HS-27A (cell line): ENCODE results near the gene ZNF438.
"Not testable (repeated sequence)": the region's sequence is repeated elsewhere in the genome, so short reads cannot be mapped to it uniquely, and the experiment has no call there.

Experiments
- DNase-seq: peaks from one replicate; pipeline ENCODE4 v3.0.0-alpha.2; 2012; ENCODE audit warnings: low read depth, missing footprints

Gene ZNF438

GRCh38 chr10:30935078-30935477, 96.6 kb downstream of the ZNF438 start:
- no peak for DNase-seq

- no peak for DNase-seq
Measured at GRCh38 chr10:30931094-30931493, 100.6 kb downstream of the ZNF438 start.

- no peak for DNase-seq
Measured at GRCh38 chr10:30929901-30930520, 101.7 kb downstream of the ZNF438 start.

GRCh38 chr10:30929311-30929729, 102.3 kb downstream of the ZNF438 start:
- not testable (repeated sequence) for DNase-seq

GRCh38 chr10:30928742-30929141, 102.9 kb downstream of the ZNF438 start:
- no peak for DNase-seq

- no peak for DNase-seq
Measured at GRCh38 chr10:30918651-30919050, 113.0 kb downstream of the ZNF438 start.

- no peak for DNase-seq
Measured at GRCh38 chr10:30917789-30918188, 113.9 kb downstream of the ZNF438 start.

GRCh38 chr10:30917067-30917466, 114.6 kb downstream of the ZNF438 start:
- no peak for DNase-seq

- no peak for DNase-seq
Measured at GRCh38 chr10:30915146-30915545, 116.5 kb downstream of the ZNF438 start.

GRCh38 chr10:30911303-30911863, 120.3 kb downstream of the ZNF438 start:
- DNase-seq, result no peak

GRCh38 chr10:30903397-30904138, 128.1 kb downstream of the ZNF438 start:
- no peak for DNase-seq

- DNase-seq, result no peak
Measured at GRCh38 chr10:30902621-30903396, 128.9 kb downstream of the ZNF438 start.

GRCh38 chr10:30901487-30901886, 130.2 kb downstream of the ZNF438 start:
- DNase-seq, result not testable (repeated sequence)

- no peak for DNase-seq
Measured at GRCh38 chr10:30898964-30899363, 132.7 kb downstream of the ZNF438 start.

GRCh38 chr10:30897547-30897946, 134.1 kb downstream of the ZNF438 start:
- no peak for DNase-seq

GRCh38 chr10:30897048-30897447, 134.6 kb downstream of the ZNF438 start:
- no peak for DNase-seq

- DNase-seq, result no peak
Measured at GRCh38 chr10:30894221-30894620, 137.4 kb downstream of the ZNF438 start.

GRCh38 chr10:30893208-30893607, 138.5 kb downstream of the ZNF438 start:
- no peak for DNase-seq

GRCh38 chr10:30887839-30888238, 143.8 kb downstream of the ZNF438 start:
- no peak for DNase-seq

- no peak for DNase-seq
Measured at GRCh38 chr10:30885423-30885822, 146.2 kb downstream of the ZNF438 start.

GRCh38 chr10:30883751-30884150, 147.9 kb downstream of the ZNF438 start:
- DNase-seq, result no peak

- no peak for DNase-seq
Measured at GRCh38 chr10:30883116-30883515, 148.5 kb downstream of the ZNF438 start.

GRCh38 chr10:30882281-30882680, 149.4 kb downstream of the ZNF438 start:
- no peak for DNase-seq
